Measurements from ENCODE around the gene CHST2.

The CHST2 gene

DNA sequence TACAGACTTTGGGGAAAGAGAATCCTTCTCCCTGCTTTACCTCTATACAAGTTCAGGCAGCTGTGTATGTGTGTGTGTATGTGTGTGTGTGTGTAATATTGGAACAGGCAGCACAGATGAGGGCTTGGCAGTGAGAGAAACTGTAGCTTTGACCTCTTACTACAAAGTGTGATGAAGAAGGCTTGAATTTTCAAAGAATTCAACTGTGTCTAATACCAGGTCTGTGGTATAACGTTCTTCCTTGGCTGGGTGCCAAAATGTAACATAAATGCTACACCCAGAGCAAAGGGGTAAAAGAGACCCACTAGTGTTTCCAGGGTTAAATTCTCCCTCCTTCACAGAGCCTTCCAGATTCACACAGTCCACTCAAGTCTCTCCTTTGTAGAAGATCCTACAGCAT lies 51.1 kb downstream of the CHST2 start:
- no peak for DNase-seq

DNA sequence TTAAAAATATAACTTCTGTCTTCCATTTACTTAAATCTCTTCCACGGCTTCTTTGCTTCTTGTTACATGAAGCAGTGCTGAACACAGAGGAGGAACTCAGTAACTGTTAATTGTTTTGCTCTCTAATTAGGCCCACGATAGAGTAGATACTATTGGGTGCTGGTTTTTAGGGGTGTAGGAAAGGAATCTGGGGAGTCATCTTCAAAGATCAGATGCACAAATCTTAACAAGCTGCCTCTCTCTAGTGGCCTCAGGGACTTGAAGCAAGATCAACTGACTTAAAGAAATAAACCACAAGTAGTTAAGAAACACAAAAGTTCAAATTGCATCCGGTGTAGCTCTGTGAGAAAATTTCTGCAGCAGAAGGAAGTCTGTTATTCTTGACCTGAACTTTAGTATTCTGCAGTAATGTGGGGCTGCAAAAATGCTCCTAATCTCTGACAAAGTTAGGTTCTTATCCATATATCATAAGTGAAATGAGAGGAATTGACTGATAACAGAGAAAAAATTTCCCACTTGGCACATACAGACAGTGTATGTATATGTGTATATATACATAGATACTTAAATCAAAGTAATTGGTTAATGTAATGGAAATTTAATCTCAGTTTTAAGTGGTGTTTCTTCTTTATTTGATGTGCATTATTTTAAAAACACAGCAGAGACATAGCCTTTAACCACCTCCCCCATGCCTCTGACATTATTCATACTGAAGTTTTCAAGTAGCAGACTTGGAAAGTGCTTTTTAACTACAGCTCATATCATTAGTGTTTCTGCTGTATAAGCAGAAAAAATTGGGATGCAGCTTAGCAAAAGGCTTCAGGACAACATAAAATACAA lies 51.8 kb downstream of the CHST2 start:
- peak; percentile 89 to 97 for DNase-seq

DNA sequence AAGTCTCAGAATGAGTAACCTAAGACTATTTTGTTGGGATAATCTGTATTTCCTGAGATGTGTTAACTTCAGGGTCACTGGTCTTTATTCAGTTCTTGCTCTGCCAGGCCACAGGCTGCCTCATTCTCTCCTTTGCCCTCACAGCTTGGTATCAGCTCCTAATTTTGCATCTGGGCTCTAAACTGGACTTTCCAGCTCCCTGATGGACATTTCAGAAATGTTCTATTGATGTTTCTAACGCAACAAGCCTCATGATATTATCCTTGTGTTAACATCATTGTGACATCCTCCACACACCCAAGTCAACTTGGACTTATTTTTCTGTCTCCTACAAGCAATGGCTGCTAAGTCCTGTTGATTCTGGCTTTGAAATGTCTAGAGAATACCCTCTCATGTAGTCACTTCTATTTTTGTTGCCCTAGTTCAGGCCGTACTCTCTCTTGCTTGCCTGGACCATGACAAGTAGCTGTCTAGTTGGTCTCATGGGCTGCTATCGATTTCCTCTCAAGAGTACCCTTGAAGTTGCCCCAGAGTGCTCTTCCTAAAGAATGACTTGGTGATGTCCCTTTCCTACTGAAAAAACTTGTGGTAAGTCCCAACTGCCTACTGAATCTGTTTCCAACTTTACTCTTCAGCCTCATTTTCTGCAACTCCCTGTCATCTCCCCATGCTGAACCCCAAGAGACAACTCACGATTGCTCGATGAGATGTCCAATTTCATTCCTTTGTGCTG lies 52.7 kb downstream of the CHST2 start:
- DNase-seq = no peak

DNA sequence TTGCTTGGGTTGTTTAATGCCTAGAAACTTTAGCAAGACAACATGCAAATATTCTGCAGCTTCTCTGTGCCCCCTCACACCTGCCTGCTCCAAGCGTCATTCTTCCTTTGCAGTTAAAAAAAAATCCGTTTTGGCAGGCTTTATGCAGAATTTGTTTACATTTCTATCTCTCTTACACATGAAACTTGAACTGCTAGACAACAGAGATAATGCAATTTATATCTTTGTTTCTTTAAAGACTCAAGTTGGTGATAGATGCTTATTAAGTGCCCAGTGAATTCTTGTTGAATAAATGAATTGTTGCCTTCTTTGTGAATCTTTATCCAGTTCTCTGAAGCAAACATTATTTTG lies 53.2 kb downstream of the CHST2 start:
- DNase-seq = no peak

DNA sequence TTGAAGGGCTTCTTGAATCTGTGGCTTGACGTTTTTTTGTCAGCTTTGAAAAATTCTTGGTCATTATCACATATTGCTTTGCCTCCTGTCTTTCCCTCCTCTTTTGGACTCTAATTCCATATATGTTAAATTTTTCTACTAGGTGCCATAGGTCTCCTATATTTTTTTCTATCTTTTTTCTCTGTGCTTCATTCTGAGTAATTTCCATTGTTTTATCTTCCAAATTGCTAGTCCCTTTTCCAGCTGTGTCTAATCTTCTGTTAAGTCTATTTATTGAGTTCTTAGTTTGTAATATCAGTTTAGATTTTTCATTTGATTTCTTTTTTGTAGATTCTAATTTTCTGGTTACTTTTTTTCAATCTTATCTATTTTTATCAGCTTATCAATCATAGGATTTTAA lies 53.7 kb downstream of the CHST2 start:
- DNase-seq = no peak

All from AML-193 (cell line).